CD8-positive, alpha-beta memory T cell (primary cell): ENCODE results near the gene ST6GALNAC3. TPM values are rescaled to one million over a fixed set of nuclear protein-coding genes. Genes with fewer than 3 reads are reported as not detected.

ENCODE experiments used
- CTCF ChIA-PET: fragments of 350-600 bp; sonication (Branson Sonifier 250); formaldehyde crosslinking; loops from one replicate; lab custom pipeline; 2021; ENCODE audit warnings: antibody characterized with exemption; lab: Charles Lee
- POLR2A ChIA-PET: fragments of 350-600 bp; sonication (Branson Sonifier 250); formaldehyde crosslinking; loops from one replicate; lab custom pipeline; 2021; ENCODE audit warnings: antibody characterized with exemption; lab: Charles Lee
- DNase-seq, 5 donors: peaks; one replicate each; pipeline versions ENCODE4 v3.0.0 to v3.0.0-alpha.2; 2020 to 2022; ENCODE audit warnings: mixed read lengths in 1 of 5
- H3K27ac ChIP-seq: one replicate; pipeline ENCODE4 v1.7.0; 2013; ENCODE audit warnings: low read depth, mild to moderate bottlenecking, low read length, moderate library complexity
- H3K27me3 ChIP-seq: 2 replicates; pipeline ENCODE4 v1.7.0; 2013; ENCODE audit warnings: low read length, mild to moderate bottlenecking; ENCODE audit not compliant: insufficient read depth, poor library complexity, severe bottlenecking
- H3K36me3 ChIP-seq: 2 replicates; pipeline ENCODE4 v1.7.0; 2013; ENCODE audit warnings: mild to moderate bottlenecking, low read length, moderate library complexity; ENCODE audit not compliant: insufficient read depth
- H3K4me1 ChIP-seq: 2 replicates; pipeline ENCODE4 v1.7.0; 2013; ENCODE audit warnings: mild to moderate bottlenecking, low read length, moderate library complexity; ENCODE audit not compliant: insufficient read depth
- H3K4me3 ChIP-seq: 2 replicates; pipeline ENCODE4 v1.7.0; 2013; ENCODE audit warnings: mild to moderate bottlenecking, low read length
- H3K9me3 ChIP-seq: 2 replicates; pipeline ENCODE4 v1.7.0; 2013; ENCODE audit warnings: mild to moderate bottlenecking, low read length
- H3K27ac Mint-ChIP-seq, 8 donors: one replicate each; pipeline ENCODE4 v1.8.0; 2020 to 2021; ENCODE audit warnings: mixed read lengths in 8 of 8, mild to moderate bottlenecking in 6 of 8, inconsistent platforms in 3 of 8, moderate library complexity in 3 of 8
- H3K27me3 Mint-ChIP-seq, 2 donors: one replicate each; pipeline ENCODE4 v1.8.0; 2020 to 2021; ENCODE audit warnings: mixed read lengths in 2 of 2, mild to moderate bottlenecking in 1 of 2, moderate library complexity in 1 of 2
- H3K36me3 Mint-ChIP-seq, 3 donors: one replicate each; pipeline ENCODE4 v1.8.0; 2020 to 2021; ENCODE audit warnings: mixed read lengths in 3 of 3, inconsistent platforms in 1 of 3, mild to moderate bottlenecking in 1 of 3
- H3K4me1 Mint-ChIP-seq, 3 donors: one replicate each; pipeline ENCODE4 v1.8.0; 2020 to 2021; ENCODE audit warnings: mixed read lengths in 3 of 3, inconsistent platforms in 1 of 3, mild to moderate bottlenecking in 1 of 3
- H3K4me3 Mint-ChIP-seq, 7 donors: one replicate each; pipeline ENCODE4 v1.8.0; 2020 to 2021; ENCODE audit warnings: mixed read lengths in 7 of 7, mild to moderate bottlenecking in 6 of 7, moderate library complexity in 4 of 7, inconsistent platforms in 2 of 7
- H3K9me3 Mint-ChIP-seq, 5 donors: one replicate each; pipeline ENCODE4 v1.8.0; 2020 to 2022; ENCODE audit warnings: mixed read lengths in 5 of 5, mild to moderate bottlenecking in 3 of 5, moderate library complexity in 2 of 5, inconsistent platforms in 1 of 5
- polyA plus RNA-seq: library from polyadenylated mRNA; unstranded; fragments of 300-500 nt; fragmentation: Illumina TruSeq; gene quantifications from one replicate; pipeline ENCODE4 v1.2.3, GENCODE V29; 2021
- total RNA-seq, 2 experiments: library from RNA; stranded (reverse); gene quantifications; one replicate each; pipeline ENCODE4 v1.2.3, GENCODE V29; 2021

Gene ST6GALNAC3
- total and polyA plus RNA-seq, 3 experiments from 2014 or later, result 0.33 to 1.8 TPM; not detected in 1

GRCh38 chr1:76450229-76450628 is 375.7 kb downstream of the ST6GALNAC3 start:
- H3K4me3 Mint-ChIP-seq, result no peak overlapping the region
- Histone ChIP-seq H3K27ac (no peak overlapping the region), H3K36me3 (no peaks in the 10 kb centered on the region), H3K9me3 (no peaks in the 10 kb centered on the region), H3K4me1 (no peaks in the 10 kb centered on the region), H3K4me3 (no peak overlapping the region), H3K27me3 (no peaks in the 10 kb centered on the region)
- H3K9me3 Mint-ChIP-seq, result peaks cover 5 to 24% (median 11%) of the 10 kb centered on the region in 5 donors
- CTCF ChIA-PET, result no interaction called here
- H3K4me1 Mint-ChIP-seq, result peaks cover 0 to 10% (median 7%) of the 10 kb centered on the region in 3 donors
- H3K27ac Mint-ChIP-seq, result no peak overlapping the region
- peaks cover 0 to 1% (median 0%) of the 10 kb centered on the region in 3 donors for H3K36me3 Mint-ChIP-seq
- H3K27me3 Mint-ChIP-seq, result no peaks in the 10 kb centered on the region
- no peak for DNase-seq
- POLR2A ChIA-PET, result no interaction called here

GRCh38 chr1:76463278-76463677 is 388.7 kb downstream of the ST6GALNAC3 start:
- CTCF ChIA-PET, result no interaction called here

DNA sequence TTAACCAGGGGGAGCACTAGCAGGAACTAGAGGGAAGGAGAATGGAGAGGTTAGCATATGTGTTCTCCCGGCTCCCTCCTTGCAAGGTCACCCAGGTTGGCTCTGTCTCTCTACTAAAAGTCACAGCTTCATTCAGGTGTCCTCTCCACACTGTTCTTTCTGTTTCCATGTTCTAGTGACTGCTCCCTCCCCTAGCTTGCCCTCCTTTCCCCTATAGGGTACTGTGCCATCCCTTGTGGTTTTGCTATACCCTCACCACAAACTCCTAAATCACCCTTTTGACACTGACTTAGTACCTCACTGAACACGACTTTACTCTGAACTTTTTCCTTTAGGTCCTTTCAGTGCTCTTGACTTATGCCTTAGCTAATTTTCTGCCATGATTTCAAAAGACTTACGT is 389.3 kb downstream of the ST6GALNAC3 start:
- CTCF ChIA-PET, result no interaction called here

More at GRCh38 chr1:76463278-76463677, 388.7 kb downstream of the ST6GALNAC3 start:
- Histone ChIP-seq H3K27ac (no peak overlapping the region), H3K9me3 (no peaks in the 10 kb centered on the region), H3K27me3 (no peaks in the 10 kb centered on the region), H3K4me1 (no peaks in the 10 kb centered on the region), H3K36me3 (no peaks in the 10 kb centered on the region), H3K4me3 (no peak overlapping the region)
- H3K36me3 Mint-ChIP-seq, result peaks cover 0 to 1% (median 0%) of the 10 kb centered on the region in 3 donors
- no peak for DNase-seq
- no peak overlapping the region for H3K27ac Mint-ChIP-seq
- no peaks in the 10 kb centered on the region for H3K27me3 Mint-ChIP-seq
- POLR2A ChIA-PET, result no interaction called here
- H3K4me1 Mint-ChIP-seq, result peaks cover 0 to 12% (median 9%) of the 10 kb centered on the region in 3 donors
- peaks cover 0 to 4% (median 0%) of the 10 kb centered on the region in 5 donors for H3K9me3 Mint-ChIP-seq
- no peak overlapping the region for H3K4me3 Mint-ChIP-seq

DNA sequence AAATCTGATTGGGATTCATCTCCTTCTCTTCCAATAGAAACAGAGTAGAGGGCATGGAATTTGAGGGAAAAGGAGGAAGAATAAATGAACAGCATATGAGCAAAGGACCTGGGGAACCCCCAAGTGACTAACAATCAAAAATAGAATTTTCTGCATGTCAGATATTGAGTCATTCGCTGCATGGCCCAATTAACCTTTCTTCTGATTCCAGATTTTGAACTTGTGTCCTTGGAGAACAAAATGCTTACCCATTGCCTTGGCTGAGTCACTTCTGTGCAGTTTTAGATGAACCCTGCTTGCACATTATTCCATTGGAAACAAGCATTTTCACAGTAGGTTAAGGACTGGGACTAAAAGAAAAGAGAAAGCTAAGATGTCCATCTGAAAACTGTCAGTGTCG is 390.5 kb downstream of the ST6GALNAC3 start:
- no peak overlapping the region for H3K4me3 Mint-ChIP-seq
- ChIA-PET CTCF (no interaction called here), POLR2A (no interaction called here)
- H3K4me1 Mint-ChIP-seq, result peaks cover 0 to 12% (median 9%) of the 10 kb centered on the region in 3 donors
- no peak for DNase-seq
- H3K36me3 Mint-ChIP-seq, result peaks cover 0 to 1% (median 0%) of the 10 kb centered on the region in 3 donors
- H3K9me3 Mint-ChIP-seq, result no peaks in the 10 kb centered on the region
- peaks cover 0 to 2% of the 10 kb centered on the region in 2 donors for H3K27me3 Mint-ChIP-seq
- H3K36me3 ChIP-seq, result no peaks in the 10 kb centered on the region
- H3K27ac ChIP-seq, result no peak overlapping the region
- no peaks in the 10 kb centered on the region for H3K9me3 ChIP-seq
- H3K4me3 ChIP-seq, result no peak overlapping the region
- H3K27ac Mint-ChIP-seq, result no peak overlapping the region
- H3K27me3 ChIP-seq, result no peaks in the 10 kb centered on the region
- no peaks in the 10 kb centered on the region for H3K4me1 ChIP-seq

More for the DNA sequence above, 389.3 kb downstream of the ST6GALNAC3 start:
- DNase-seq, result no peak
- H3K4me1 ChIP-seq, result no peaks in the 10 kb centered on the region
- POLR2A ChIA-PET, result no interaction called here
- H3K4me3 ChIP-seq, result no peak overlapping the region
- H3K27ac ChIP-seq, result no peak overlapping the region
- Mint-ChIP-seq H3K27ac (no peak overlapping the region), H3K9me3 (peaks cover 0 to 3% (median 0%) of the 10 kb centered on the region in 5 donors), H3K4me3 (peak overlapping the region in 1 of 7 donors; percentile 8), H3K36me3 (peaks cover 0 to 1% (median 0%) of the 10 kb centered on the region in 3 donors), H3K4me1 (peaks cover 0 to 12% (median 9%) of the 10 kb centered on the region in 3 donors), H3K27me3 (no peaks in the 10 kb centered on the region)
- H3K9me3 ChIP-seq, result no peaks in the 10 kb centered on the region
- no peaks in the 10 kb centered on the region for H3K27me3 ChIP-seq
- no peaks in the 10 kb centered on the region for H3K36me3 ChIP-seq

GRCh38 chr1:76470166-76470565 is 395.6 kb downstream of the ST6GALNAC3 start:
- Mint-ChIP-seq H3K9me3 (no peaks in the 10 kb centered on the region), H3K27ac (no peak overlapping the region), H3K4me1 (no peaks in the 10 kb centered on the region), H3K36me3 (peaks cover 0 to 1% (median 0%) of the 10 kb centered on the region in 3 donors), H3K4me3 (no peak overlapping the region), H3K27me3 (peaks cover 0 to 2% of the 10 kb centered on the region in 2 donors)
- POLR2A ChIA-PET, result no interaction called here
- Histone ChIP-seq H3K27me3 (no peaks in the 10 kb centered on the region), H3K4me1 (no peaks in the 10 kb centered on the region), H3K36me3 (no peaks in the 10 kb centered on the region), H3K4me3 (no peak overlapping the region), H3K27ac (no peak overlapping the region), H3K9me3 (no peaks in the 10 kb centered on the region)
- CTCF ChIA-PET, result no interaction called here
- DNase-seq, result no peak

- no peak for DNase-seq
- H3K9me3 ChIP-seq, result no peaks in the 10 kb centered on the region
- no peak overlapping the region for H3K4me3 Mint-ChIP-seq
Measured at GRCh38 chr1:76471536-76471935, 397.0 kb downstream of the ST6GALNAC3 start.

GRCh38 chr1:76473591-76473990 is 399.0 kb downstream of the ST6GALNAC3 start:
- Mint-ChIP-seq H3K36me3 (no peaks in the 10 kb centered on the region), H3K27me3 (peaks cover 0 to 2% of the 10 kb centered on the region in 2 donors), H3K27ac (no peak overlapping the region), H3K9me3 (peaks cover 0 to 6% (median 2%) of the 10 kb centered on the region in 5 donors), H3K4me3 (no peak overlapping the region), H3K4me1 (no peaks in the 10 kb centered on the region)
- Histone ChIP-seq H3K4me1 (no peaks in the 10 kb centered on the region), H3K27ac (no peak overlapping the region), H3K4me3 (no peak overlapping the region), H3K9me3 (no peaks in the 10 kb centered on the region), H3K36me3 (no peaks in the 10 kb centered on the region), H3K27me3 (no peaks in the 10 kb centered on the region)
- CTCF ChIA-PET, result no interaction called here
- DNase-seq, result no peak
- POLR2A ChIA-PET, result no interaction called here

More at GRCh38 chr1:76471536-76471935, 397.0 kb downstream of the ST6GALNAC3 start:
- Mint-ChIP-seq H3K27me3 (peaks cover 0 to 2% of the 10 kb centered on the region in 2 donors), H3K9me3 (peaks cover 0 to 6% (median 2%) of the 10 kb centered on the region in 5 donors), H3K27ac (no peak overlapping the region), H3K4me1 (no peaks in the 10 kb centered on the region), H3K36me3 (no peaks in the 10 kb centered on the region)
- Histone ChIP-seq H3K36me3 (no peaks in the 10 kb centered on the region), H3K4me1 (no peaks in the 10 kb centered on the region), H3K27me3 (no peaks in the 10 kb centered on the region), H3K27ac (no peak overlapping the region), H3K4me3 (no peak overlapping the region)
- POLR2A ChIA-PET, result no interaction called here
- CTCF ChIA-PET, result no interaction called here

DNA sequence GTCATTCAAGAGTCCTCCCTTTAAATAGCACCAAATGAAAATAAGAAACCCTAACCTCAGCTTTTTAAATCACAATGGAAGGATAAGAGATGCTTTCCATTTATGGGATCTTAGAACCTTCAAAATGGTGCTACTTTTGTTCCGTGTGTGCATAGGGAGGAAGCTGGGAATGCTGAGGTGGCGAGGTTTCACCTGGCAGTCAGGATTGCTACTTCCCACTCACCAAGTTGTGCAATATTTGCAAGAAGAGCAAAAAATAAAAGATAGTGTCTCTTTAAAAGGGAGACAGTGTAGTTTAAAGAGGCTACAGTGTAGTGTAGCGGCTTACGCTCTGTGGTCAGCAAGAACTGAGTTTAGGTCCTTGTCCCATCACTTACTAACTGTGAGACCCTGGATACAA is 400.4 kb downstream of the ST6GALNAC3 start:
- no peaks in the 10 kb centered on the region for H3K9me3 ChIP-seq
- ChIA-PET POLR2A (no interaction called here), CTCF (interaction anchor here (0.5 kb wide), 1 partner anchor 1318 kb away, joined by 3 read pairs; no protein-coding TSS in a partner anchor)
- Mint-ChIP-seq H3K27me3 (no peaks in the 10 kb centered on the region), H3K4me1 (no peaks in the 10 kb centered on the region), H3K9me3 (peaks cover 0 to 6% (median 3%) of the 10 kb centered on the region in 5 donors), H3K36me3 (no peaks in the 10 kb centered on the region), H3K27ac (no peak overlapping the region), H3K4me3 (no peak overlapping the region)
- no peaks in the 10 kb centered on the region for H3K27me3 ChIP-seq
- no peak overlapping the region for H3K27ac ChIP-seq
- no peaks in the 10 kb centered on the region for H3K36me3 ChIP-seq
- H3K4me3 ChIP-seq, result no peak overlapping the region
- DNase-seq, result no peak
- H3K4me1 ChIP-seq, result no peaks in the 10 kb centered on the region
